ENCODE data around the gene PPP2R1B. TPM values are rescaled to one million over a fixed set of nuclear protein-coding genes. Genes with fewer than 3 reads are reported as not detected.

The PPP2R1B gene
- total RNA-seq, 4 donors from 2014 or later: 11.1 to 21.9 (median 20.5) TPM

- WGBS, 2 donors (ENCODE audit: low coverage in 1 of 2): 53 to 74% methylated on average over 2 of the region's 2 CpGs
- Histone ChIP-seq H3K4me3 (no peak overlapping the region), H3K36me3 (peaks cover 0 to 66% of the 10 kb centered on the region in 2 donors), H3K4me1 (peaks cover 0 to 8% (median 0%) of the 10 kb centered on the region in 3 donors), H3K9me3 (no peaks in the 10 kb centered on the region), H3K27me3 (no peaks in the 10 kb centered on the region), H3K27ac (no peak overlapping the region)
- ATAC-seq: no peak
- no peak for TF ChIP-seq POLR2A (IDR thresholded peaks at IDR 0.05)
- no peak for TF ChIP-seq EP300 (IDR thresholded peaks at IDR 0.05)
- TF ChIP-seq POLR2AphosphoS5 (IDR thresholded peaks at IDR 0.05): no peak
- TF ChIP-seq CTCF (IDR thresholded peaks at IDR 0.05): no peak
Observed at GRCh38 chr11:111801135-111801534, 34.9 kb upstream of the PPP2R1B start.

GRCh38 chr11:111798279-111798678, 32.1 kb upstream of the PPP2R1B start:
- TF ChIP-seq POLR2A (IDR thresholded peaks at IDR 0.05) (no peak), POLR2AphosphoS5 (IDR thresholded peaks at IDR 0.05) (no peak), EP300 (IDR thresholded peaks at IDR 0.05) (no peak), CTCF (IDR thresholded peaks at IDR 0.05) (no peak)
- no peak overlapping the region for H3K27ac ChIP-seq
- H3K9me3 ChIP-seq: no peaks in the 10 kb centered on the region
- H3K4me3 ChIP-seq: no peak overlapping the region
- 86% methylated on average over 1 of the region's 1 CpG; no CpG with 5 or more reads in 1 of the 2 donors for WGBS, 2 donors (ENCODE audit: low coverage in 1 of 2)
- ATAC-seq: no peak
- H3K4me1 ChIP-seq: peaks cover 0 to 13% (median 0%) of the 10 kb centered on the region in 3 donors
- H3K36me3 ChIP-seq: peaks cover 0 to 38% of the 10 kb centered on the region in 2 donors
- H3K27me3 ChIP-seq: no peaks in the 10 kb centered on the region

- no peaks in the 10 kb centered on the region for H3K27me3 ChIP-seq
- H3K9me3 ChIP-seq: no peaks in the 10 kb centered on the region
- TF ChIP-seq POLR2A (IDR thresholded peaks at IDR 0.05): no peak
- TF ChIP-seq EP300 (IDR thresholded peaks at IDR 0.05): no peak
- no peak for TF ChIP-seq CTCF (IDR thresholded peaks at IDR 0.05)
- TF ChIP-seq POLR2AphosphoS5 (IDR thresholded peaks at IDR 0.05): no peak
- peaks cover 0 to 13% (median 0%) of the 10 kb centered on the region in 3 donors for H3K4me1 ChIP-seq
- no peak overlapping the region for H3K4me3 ChIP-seq
- H3K36me3 ChIP-seq: peaks cover 0 to 29% of the 10 kb centered on the region in 2 donors
- no peak overlapping the region for H3K27ac ChIP-seq
- WGBS, 2 donors (ENCODE audit: low coverage in 1 of 2): 81 to 92% methylated on average over 2 of the region's 2 CpGs
- no peak for ATAC-seq
Observed at GRCh38 chr11:111797145-111797581, 31.0 kb upstream of the PPP2R1B start.

GRCh38 chr11:111796696-111797095, 30.5 kb upstream of the PPP2R1B start:
- TF ChIP-seq EP300 (IDR thresholded peaks at IDR 0.05): no peak
- no peak for TF ChIP-seq POLR2AphosphoS5 (IDR thresholded peaks at IDR 0.05)
- no peak for TF ChIP-seq POLR2A (IDR thresholded peaks at IDR 0.05)
- no peak for TF ChIP-seq CTCF (IDR thresholded peaks at IDR 0.05)
- ATAC-seq: no peak
- Histone ChIP-seq H3K27me3 (no peaks in the 10 kb centered on the region), H3K9me3 (no peaks in the 10 kb centered on the region), H3K27ac (peak overlapping the region in 1 of 4 donors; percentile 31), H3K4me1 (peaks cover 0 to 13% (median 0%) of the 10 kb centered on the region in 3 donors), H3K36me3 (peaks cover 0 to 24% of the 10 kb centered on the region in 2 donors), H3K4me3 (no peak overlapping the region)
- 38 to 46% methylated on average over 3 of the region's 3 CpGs for WGBS, 2 donors (ENCODE audit: low coverage in 1 of 2)

- Histone ChIP-seq H3K4me3 (no peak overlapping the region), H3K9me3 (no peaks in the 10 kb centered on the region), H3K4me1 (peaks cover 0 to 13% (median 0%) of the 10 kb centered on the region in 3 donors), H3K27ac (no peak overlapping the region), H3K36me3 (peaks cover 0 to 22% of the 10 kb centered on the region in 2 donors), H3K27me3 (no peaks in the 10 kb centered on the region)
- ATAC-seq: no peak
- TF ChIP-seq POLR2AphosphoS5 (IDR thresholded peaks at IDR 0.05) (peak; percentile 64), POLR2A (IDR thresholded peaks at IDR 0.05) (no peak)
- WGBS, 2 donors (ENCODE audit: low coverage in 1 of 2): 85 to 94% methylated on average over 6 to 7 of the region's 7 CpGs
Observed at GRCh38 chr11:111795334-111795985, 29.3 kb upstream of the PPP2R1B start.
